ENCODE data around the gene TMEM18.
A peak's percentile ranks its signal among the peaks of the same experiment; 100 is the strongest.
"Not testable (repeated sequence)": the region's sequence is repeated elsewhere in the genome, so short reads cannot be mapped to it uniquely, and the experiment has no call there.

Gene TMEM18

DNA sequence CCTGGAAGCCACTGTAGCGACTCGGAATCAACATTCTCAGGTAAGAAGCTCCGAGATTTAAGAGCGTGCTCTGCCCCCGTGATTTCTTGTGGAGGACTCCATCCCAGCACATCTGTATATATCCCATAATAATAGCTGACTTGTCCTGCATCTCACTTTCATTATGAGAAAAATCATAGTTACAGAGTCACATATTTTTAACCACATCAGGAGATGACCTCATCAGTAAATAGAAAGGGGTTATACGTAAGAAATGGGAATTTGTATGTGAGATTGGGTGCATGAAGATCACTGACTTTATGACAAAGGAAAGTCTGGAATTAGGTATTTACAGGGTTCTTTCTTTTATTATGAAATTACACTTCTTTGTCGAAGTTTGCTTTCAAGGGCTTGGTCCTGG is 16.4 kb upstream of the TMEM18 start:
- DNase-seq (ENCODE audit: low spot score): no peak

DNA sequence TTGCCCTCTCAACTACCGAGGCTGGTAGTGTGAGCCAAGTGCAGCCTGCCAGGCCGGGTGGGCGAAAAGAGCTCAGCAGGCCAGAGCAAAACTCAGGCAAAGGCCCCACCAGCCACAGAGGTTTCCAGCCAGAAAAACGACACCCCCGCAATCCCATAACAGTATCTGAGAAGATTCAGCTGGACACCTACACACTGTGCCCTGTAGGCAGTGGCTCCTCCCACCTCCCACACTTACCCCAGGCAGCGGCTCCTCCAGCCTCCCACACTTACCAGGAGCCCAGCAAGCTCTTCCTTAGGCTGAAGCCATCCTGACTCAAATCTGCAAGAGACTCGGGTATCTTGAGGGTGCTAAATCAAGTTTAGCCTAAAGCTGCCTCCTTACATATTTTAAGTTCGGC is 15.6 kb upstream of the TMEM18 start:
- no peak for DNase-seq (ENCODE audit: low spot score)

DNA sequence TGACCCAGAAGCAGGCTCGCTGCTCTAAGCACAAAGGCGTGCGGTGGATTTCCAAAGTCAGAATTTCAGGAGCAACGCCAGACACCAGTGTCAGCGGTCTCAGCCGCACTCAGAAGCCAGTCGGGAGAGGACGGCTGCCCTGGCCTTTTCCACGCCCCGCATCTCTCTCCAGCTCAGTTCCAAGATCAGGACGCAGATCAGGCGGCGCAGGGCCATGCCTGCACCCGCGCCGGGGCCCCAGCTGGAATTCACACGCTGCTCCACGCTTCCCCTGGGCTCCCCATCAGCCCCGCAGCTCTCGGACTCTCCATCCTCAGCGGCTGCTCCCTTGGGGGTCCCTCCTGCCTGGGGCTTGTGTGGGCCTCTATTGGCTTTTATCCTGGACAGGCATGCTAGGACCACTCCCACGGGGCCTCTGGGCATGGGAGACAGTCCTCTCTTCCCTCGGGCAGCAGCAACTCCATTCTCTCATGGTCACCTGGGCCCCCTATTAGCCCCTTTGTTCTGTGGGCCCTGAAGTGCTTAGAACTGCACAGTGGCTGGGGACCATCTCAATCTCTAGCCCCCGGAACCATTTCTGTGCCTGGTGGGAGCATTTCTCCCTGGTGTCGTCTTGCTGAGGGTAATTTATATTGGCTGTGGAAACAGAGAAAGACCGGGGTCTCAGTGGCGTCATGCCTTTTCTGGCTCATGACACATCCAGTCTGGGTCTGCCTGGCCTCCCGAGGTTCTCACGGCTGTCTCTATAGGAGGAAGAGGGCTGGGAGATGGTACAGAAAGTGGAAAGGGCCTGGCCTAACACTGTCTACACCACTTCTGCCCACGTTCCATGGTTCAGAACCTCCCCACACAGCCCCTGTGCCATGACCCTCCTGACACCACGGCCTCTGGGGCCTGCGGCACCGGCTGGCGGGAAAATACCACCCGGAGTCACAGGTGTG is 14.9 kb upstream of the TMEM18 start:
- DNase-seq (ENCODE audit: low spot score): no peak

DNA sequence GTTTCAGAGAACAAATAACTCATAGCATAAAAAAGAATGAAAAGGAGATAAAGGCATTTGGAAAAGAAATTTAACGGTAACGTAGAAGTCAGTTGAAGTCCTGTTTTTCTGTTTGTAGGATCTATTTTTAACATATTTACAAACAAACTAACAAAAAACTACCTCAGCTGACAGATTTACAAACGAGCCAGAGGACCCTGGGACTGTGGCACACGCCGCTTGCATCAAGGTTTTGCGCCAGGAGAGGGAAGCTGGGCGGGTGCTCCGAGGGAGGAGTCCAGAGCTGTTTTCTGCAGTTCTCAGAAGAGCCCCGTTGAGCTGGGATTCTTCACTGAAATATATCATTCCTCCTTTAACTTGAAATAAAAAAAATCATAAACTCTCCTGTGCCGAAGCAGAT is 13.6 kb upstream of the TMEM18 start:
- DNase-seq (ENCODE audit: low spot score): no peak

DNA sequence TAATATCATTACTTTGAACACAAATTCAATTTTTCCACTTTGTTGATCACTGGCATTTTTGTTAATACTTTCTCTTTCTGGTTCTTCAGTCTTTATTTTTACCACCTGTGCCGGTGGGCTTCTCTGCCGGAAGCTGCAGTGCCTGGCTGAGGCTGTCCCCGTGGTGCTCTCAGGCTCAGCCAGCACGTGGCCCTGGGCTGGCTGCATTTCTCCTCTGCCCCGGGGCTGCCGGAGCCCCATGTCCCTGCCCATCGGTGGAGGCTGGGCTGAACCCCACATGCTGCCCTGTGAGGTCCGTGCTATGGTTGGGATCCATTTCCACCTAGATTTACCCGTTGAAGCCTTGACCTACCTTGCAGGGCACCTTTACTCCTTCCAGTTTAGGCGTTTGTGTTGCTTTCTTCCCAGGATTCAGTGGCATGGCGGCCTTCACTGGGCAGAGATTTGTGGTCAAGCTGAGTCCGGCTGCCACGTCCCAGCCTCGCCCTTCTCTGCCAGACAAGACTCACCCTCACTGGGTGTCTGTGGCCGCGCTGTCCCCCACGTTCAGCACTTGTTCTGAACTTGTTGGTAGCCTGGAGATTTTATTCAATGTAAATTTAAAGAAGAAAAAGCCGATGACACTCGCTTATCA is 12.8 kb upstream of the TMEM18 start:
- DNase-seq (ENCODE audit: low spot score): no peak

DNA sequence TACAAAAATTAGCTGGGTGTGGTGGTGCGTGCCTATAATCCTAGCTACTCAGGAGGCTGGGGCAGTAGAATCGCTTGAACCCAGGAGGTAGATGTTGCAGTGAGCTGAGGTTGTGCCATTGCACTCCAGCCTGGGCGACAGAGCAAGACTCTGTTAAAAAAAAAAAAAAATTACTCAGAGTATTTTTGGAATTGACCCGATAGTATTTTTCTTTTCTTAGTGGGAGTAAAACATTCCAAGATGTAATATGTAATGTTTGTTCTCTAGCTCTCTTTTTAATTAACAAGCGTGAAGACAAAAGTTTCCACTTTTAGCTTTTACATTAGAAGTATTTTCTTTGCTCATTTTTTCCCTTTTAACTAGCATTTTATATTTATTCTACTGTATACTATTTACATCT is 12.0 kb upstream of the TMEM18 start:
- no peak for DNase-seq (ENCODE audit: low spot score)

DNA sequence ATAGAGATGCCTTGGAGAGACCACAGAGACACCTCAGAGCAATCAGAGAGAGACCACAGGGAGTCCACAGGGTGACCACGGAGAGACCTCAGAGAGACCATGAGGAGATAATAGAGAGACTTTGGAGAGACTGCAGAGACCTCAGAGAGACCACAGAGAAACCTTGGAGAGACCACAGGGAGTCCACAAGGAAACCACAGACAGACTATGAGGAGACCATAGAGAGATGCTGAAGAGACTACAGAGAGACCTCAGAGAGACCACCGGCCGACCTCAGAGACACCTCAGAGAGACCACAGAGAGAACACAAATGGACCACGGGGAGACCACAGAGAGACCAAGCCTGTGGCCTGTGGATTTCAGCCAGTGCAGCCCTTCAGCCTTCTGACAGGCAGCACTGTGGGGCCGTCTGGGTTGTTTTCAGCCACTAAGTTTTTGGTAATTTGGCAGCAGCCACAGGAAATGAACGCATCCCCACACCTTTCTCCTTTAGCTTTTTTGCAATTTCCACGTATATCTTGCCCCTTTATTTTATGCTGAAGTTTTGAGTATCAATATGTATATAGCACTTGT is 11.4 kb upstream of the TMEM18 start:
- no peak for DNase-seq (ENCODE audit: low spot score)

DNA sequence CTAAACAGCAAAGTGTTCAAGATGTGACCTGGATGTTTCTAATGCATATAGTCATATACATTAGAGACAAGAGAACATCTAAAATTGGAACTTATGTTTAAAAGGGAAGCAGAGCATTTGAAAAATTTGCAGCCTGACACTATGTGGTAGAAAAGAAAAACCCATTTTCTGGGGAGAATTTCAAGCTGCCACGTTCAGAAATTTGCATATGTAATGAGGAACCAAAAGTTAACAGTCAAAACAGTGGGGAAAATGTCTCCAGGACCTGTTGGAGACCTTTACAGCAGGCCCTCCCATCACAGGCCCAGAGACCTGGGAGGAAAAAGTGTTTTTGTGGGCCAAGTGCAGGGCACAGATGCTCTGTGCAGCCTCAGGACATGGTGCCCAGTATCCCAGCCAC is 8.2 kb upstream of the TMEM18 start:
- no peak for DNase-seq (ENCODE audit: low spot score)

DNA sequence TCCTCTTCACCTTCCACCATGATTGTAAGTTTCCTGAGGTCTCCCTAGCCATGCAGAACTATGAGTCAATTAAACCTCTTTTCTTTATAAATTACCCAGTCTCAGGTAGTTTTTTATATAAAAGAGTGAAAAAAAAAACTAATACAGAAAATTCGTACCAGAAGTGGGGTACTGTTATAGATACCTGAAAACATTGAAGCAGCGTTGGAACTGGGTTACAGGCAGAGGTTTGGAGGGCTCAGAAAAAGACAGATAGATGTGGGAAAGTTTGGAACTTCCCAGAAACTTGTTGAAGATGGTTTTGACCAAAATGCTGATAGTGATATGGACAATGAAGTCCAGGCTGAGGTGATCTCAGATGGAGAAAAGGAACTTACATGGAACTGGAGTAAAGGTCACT is 7.7 kb upstream of the TMEM18 start:
- not testable (repeated sequence) for DNase-seq (ENCODE audit: low spot score)

DNA sequence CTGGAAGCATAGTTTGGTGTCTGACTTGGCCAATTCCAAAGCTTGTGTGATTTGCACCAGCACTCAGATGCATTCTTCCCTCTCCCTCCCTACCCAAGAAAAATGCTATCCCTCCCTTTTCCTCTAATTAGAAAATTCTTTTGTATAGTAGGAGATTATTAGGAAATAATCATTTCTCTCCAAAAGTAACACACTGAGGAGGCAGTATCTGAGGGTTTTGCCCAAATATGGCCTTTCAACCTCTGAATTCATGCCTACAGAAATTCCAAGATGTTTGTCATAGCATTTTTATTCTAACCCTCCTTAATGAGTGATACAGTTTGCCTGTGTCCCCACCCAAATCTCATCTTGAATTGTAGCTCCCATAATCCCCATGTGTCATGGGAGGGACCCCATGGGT is 5.0 kb upstream of the TMEM18 start:
- DNase-seq (ENCODE audit: low spot score): no peak

DNA sequence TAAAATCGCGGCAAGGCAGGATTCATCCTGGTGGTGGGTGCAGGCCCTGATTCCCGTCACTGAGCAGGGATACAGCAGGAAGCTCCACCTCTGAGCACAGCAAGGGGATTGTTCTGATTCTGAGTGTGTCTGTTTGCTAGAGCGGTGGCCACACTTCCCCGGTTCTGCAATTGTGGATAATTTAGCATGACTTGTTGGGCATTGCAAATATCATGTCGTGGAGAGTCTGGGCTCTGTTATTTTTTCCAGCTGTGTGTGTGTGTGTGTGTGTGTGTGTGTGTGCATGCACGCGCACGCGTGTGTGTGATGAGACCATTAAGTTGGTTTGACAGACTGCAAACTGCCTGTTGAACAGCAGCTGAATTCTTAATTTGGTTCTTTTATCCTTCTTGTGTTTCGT is 4.1 kb upstream of the TMEM18 start:
- DNase-seq (ENCODE audit: low spot score): no peak

DNA sequence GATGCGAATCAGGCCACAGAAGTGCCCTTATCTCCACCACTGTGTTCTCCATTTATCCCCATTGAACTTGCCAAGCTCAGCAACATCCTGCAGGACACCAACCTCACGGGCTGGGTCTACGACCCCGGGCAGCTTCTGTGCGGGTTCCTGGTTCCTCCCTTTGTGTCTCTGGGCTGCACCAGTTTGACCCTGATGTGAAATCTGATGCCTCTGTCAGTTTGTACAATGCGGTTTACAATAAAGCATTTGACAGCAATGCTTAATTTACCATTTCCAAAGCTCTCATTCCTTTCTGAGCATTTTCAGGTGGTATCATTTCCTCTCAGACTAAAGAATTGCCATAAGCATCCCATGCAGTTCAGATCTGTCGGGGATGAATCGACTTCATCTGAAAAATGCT is 3.3 kb upstream of the TMEM18 start:
- DNase-seq (ENCODE audit: low spot score): no peak

DNA sequence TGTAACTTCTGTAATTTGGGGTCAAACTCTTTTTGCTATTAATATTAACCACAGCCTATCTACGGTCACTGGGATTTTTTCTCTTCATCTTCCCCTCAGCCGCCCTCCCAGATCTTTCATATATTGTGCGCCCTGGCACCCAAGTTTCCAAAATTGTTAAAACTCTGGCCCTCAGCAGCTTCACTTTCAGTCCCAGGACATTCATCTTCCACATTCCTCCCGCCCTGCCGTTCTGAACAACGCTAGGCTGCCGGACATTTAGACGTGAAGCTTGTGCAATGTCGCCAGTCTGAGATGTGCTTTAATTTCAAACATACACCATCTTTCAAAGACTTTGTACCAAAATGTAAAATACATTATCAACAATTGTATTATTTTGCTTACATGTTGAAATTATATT is 1.8 kb upstream of the TMEM18 start:
- DNase-seq (ENCODE audit: low spot score): no peak

DNA sequence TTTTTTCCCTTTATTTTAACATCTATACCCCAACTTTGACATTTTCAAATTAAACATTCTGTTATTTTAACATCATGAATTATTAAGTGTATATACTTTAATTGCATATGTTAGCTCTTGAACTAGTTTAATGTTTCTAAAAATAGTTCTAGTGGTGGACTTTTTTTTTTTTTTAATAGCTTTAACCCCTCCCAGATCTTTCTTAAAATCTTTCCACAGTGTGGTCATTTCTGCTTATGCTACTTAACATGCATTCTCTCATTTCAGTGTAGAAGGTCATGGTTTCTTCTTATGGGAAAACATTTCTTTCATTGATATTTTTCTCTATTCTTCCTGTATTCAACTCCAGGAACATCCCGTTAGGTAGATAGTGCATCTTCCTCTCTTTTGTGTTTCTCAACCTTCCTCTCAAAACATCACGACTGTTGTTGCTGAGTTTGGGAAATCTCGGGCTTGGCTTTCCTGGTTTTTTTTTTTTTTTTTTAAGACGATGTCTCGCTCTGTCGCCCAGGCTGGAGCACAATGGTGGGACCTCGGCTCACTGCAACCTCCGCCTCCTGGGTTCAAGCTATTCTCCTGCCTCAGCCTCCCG is 849 bp upstream of the TMEM18 start:
- no peak for DNase-seq (ENCODE audit: low spot score)

DNA sequence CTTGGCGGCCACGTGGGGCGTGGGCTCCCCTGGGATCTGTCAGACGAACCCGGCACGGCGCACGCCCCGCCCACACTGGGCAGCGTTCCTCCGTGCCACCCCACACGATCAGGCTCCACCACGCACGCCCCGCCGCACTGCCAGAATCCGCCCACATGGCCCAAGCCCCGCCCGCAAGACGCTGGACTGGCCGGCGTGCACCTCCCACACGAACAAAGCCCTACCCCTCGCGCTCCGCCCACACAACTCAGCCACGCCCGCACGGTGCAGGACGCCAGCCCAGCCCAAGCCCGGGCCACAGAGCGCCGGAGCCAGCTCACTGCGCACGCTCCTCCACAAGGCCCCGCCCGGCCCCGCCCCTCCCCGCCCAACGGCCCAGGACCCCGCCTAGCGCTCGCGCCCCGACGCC is 555 bp downstream of the TMEM18 start:
- peak; percentile 98 for DNase-seq (ENCODE audit: low spot score)

DNA sequence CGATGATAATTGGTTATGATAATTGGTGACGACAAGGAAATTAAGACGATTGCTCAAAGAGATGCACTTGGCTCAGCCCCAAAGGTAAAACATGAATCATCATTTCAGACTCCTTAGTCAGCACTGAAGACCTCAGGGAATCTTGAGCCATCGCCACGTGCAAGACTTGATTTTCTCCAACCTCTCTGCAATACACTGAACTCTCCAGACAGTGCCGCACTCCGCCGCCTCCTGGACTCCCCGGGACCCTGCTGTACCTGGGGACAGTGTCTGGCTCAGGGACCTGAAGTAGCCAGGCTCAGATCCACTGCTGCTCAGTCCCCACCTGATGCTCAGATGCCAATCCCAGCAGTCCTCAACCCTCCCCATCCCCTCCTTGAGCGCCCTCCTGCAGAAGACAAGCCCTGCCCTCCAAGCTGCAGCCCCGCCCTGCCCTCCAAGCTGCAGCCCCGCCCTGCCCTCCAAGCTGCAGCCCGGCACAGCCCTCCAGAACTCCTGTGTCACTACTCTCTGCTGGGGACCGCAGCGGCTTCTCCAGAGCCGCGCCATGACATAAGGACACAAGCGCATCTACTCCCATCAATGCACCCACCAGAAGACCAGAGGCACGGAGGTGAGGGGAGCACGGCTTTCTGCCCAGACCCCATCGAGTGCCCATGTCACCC is 1.1 kb downstream of the TMEM18 start:
- DNase-seq (ENCODE audit: low spot score): peak; percentile 10

DNA sequence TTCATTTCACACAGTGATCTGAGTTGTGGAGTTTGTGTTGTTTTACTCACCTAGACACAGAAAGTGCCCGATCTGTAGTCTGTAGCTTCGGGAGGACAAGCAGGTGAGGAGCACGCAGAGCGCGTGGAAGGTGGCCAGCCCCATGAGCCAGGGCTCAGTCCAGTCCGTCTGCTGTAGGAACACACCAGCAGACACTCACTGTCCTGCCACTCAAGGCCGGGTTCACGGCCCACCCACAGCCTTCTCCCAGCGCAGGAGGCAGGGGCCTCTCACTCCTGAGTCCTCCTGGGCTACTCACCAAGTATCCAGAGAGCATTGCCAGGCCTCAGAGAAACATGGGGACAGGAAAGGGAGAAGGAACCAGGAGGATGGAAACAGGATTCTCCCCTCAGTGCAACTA is 1.7 kb downstream of the TMEM18 start:
- DNase-seq (ENCODE audit: low spot score): no peak

DNA sequence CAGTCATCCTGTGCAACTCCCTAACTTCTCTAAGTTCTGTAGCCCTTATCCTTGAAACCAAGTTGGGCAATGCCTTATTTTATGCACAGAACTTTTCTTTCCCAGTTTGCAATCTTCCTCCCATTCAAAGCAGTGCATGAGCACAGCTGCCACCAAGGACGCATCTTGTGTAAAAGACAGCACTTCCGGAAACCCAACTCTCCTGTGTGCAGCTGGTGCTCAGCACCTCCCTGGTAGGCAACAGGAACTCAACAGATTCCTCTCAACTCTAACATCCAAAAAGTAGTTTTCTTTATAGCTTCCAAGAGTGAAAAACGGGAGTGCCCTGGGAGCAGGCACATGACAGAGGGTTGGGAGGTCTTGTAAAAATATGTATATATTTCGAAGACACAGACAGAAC is 2.2 kb downstream of the TMEM18 start:
- DNase-seq (ENCODE audit: low spot score): no peak

DNA sequence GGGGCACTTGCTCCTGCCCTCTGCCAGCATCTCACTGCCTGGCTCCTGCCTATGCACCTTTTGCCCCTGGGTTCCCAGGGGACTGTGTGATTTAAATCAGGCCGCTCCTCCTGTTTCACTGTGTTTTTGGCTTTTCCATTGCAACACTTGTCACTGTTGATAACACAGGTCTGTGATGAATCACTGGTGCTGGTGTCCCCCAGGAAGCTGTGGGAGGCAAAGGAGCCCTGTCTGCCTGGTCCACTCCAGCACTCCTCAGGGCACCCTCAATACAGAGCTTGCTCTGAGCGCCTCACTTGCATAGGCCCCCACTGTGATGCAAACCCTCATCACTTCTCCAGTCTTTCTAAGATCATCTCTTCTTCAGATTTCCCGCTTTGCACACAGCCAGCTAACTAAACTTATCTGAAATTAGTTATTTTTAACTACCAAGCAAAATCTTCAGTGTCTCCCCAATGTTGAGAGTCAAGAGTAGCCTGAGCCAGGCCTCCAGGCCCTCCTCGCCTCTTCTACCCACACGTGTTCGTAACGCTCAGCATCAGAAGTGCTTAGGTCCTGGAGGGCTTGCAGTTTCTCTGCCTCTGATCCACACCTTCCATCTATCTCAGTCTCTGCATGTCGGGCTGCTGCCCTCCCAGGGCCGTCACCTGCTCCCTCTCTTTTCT is 2.8 kb downstream of the TMEM18 start:
- DNase-seq (ENCODE audit: low spot score): no peak

DNA sequence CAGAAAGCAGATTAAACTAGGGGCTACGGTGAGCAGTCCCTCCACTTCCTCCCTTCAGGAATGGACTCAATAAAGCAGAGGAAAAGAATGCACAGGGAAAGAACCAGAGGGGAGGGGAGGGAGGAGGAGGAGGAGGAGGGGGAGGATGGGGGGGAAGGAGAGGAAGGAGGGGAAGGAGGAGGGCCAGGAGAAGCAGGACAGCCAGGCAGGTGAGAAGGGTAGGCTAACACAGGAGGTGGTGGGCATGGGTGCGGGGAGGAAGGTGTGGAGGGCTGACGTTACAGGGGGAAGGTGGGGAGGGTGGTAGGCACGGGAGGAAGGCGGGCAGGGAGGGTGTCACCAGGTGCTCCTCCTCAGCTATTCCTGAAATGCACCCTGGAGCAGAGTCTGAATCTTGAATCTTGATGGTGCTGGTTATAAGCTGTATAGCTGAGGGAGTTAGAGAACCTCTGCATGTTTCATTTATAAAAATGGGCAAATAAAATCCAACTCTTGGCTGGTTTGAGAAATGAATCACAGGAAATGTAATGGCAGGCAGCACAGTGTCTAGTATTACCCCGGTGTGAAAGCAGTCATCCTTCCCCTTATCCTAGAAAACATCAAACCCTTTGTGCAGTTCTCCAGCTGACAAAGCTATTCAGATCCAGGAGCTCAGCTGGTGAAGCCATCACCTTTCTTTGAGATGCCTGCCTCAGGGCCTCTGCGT is 3.4 kb downstream of the TMEM18 start:
- no peak for DNase-seq (ENCODE audit: low spot score)

DNA sequence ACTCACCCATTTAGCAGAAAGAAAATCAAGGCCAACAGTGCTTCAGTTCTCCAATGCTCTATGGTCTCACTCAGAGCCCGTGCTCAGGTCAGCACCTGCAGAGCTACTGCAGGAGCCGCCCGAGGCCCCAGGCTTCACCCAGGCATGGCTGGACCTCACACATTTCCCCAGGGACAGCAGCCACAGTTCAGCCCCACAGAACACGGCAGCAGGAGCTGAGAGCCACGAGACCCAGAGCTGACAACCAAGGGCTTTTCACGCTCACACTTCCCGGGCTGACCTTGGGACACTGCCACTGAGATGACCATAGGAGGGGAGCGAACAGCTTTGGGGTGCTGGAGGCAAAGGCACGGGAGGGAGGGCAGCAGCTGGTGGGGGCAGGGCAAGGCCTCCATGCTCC is 4.2 kb downstream of the TMEM18 start:
- no peak for DNase-seq (ENCODE audit: low spot score)

Measured in CD4-positive, alpha-beta T cell treated with Interleukin-2 at 100 ng/mL for 4 hours (primary cell).